GM21390 (cell line): ENCODE results near the gene TAF11L13.
"Not testable (repeated sequence)": the region's sequence is repeated elsewhere in the genome, so short reads cannot be mapped to it uniquely, and the experiment has no call there.

ENCODE experiments used
- ATAC-seq: cut with Tn5 transposase; IDR thresholded peaks from one replicate; pipeline ENCODE4 v1.9.1; 2021; ENCODE audit not compliant: unreplicated experiment

The TAF11L13 gene

GRCh38 chr5:17631788-17632187 is at the start of gene TAF11L13:
TSS of gene TAF11L13 (plus strand) at chr5:17632088.
- not testable (repeated sequence) for ATAC-seq

- ATAC-seq: not testable (repeated sequence)
Observed at GRCh38 chr5:17585658-17586057, 46.2 kb upstream of the TAF11L13 start, which contains the start of gene TAF11L7. TSS of gene TAF11L7 (minus strand) at chr5:17585758.

- ATAC-seq: not testable (repeated sequence)
Observed at GRCh38 chr5:17590860-17591259, 41.0 kb upstream of the TAF11L13 start, which contains the start of gene TAF11L8. TSS of gene TAF11L8 (minus strand) at chr5:17590960.

- ATAC-seq: not testable (repeated sequence)
Observed at GRCh38 chr5:17594255-17594654, 37.6 kb upstream of the TAF11L13 start, which contains the start of gene TAF11L9. TSS of gene TAF11L9 (minus strand) at chr5:17594394.

DNA sequence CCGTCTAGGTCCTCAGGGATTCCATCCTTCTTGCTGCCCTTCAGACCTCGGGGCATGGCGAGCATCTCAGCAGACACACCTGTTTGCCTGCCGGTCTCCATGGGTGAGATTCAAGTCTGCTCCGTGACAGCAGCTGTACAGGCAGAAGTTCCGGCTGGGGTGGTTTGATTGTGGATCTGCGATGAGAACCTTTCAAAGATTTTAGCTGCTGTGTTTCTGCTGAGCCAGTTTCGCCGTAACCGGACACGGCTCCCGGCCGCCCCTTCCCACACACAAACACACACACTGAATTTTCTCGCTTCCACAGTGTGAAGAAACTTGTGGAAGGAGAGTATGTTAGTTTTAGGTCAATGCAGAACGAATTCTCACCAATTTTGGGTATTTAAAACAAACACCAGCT is 34.2 kb upstream of the TAF11L13 start, which contains the start of gene TAF11L10:
TSS of gene TAF11L10 (minus strand) at position 101 of the 400 bp plus-strand sequence.
- ATAC-seq: not testable (repeated sequence)

DNA sequence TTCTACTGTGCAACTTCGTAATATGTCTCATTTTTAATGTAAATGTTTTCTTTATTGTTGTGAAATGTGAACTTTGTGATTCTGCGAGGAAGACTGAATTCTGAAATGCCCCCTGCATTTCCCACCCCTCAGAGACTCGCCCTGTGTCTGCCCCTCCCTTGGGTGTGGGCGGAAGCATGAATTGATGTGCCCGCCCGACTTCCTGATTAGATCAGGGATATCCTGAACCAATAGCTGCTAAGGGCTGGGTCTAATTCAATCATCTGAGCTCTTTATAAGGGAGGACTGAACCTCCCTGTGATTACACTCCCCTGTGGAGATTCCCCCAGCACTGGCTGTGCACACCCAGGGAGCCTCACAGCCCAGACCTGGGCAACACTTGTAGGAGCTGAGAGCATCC is 28.0 kb upstream of the TAF11L13 start, which contains the start of gene TAF11L11:
TSS of gene TAF11L11 (plus strand) at position 304 of the 400 bp plus-strand sequence.
- not testable (repeated sequence) for ATAC-seq

GRCh38 chr5:17604951-17605350 is 26.9 kb upstream of the TAF11L13 start:
- ATAC-seq: no peak

GRCh38 chr5:17607461-17607860 is 24.4 kb upstream of the TAF11L13 start:
- ATAC-seq: not testable (repeated sequence)

GRCh38 chr5:17610092-17610491 is 21.8 kb upstream of the TAF11L13 start, which contains the start of gene TAF11L12:
TSS of gene TAF11L12 (plus strand) at chr5:17610392.
- not testable (repeated sequence) for ATAC-seq

DNA sequence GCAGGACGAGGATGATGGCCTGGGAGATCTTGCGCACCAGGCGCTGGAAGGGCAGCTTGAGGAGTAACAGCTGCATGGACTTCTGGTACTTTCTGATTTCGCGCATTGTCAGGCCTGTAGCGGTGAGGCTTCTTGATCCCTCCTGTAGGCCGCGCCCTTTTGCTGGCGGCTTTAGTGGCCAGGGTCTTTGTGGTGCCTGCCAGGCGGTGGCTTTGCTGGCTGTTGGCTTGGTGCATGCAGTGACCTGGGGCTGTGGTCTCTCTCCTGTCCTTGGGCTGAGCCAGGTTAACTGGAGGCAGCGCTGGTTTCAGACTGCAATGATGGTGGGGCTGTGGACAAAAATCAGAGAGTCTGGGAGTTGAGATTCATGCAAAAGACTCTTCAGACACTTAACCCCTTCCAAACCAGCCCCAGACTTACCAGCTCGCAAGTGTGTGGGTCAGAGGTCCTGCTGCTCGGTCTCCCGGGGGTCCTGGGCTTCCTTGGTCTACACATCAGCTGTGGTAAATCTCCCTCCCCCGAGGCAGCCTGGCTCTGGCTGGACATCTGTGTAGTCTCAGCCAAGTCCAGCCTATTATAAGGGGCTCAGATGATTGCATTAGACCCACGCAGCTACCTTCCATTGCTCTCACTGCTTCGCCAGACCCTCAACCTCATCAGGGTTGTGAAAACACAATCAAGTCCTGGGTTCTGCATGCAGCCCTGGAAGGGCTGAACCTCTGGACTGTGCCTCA is 16.8 kb upstream of the TAF11L13 start:
- ATAC-seq: no peak

- no peak for ATAC-seq
Observed at GRCh38 chr5:17619354-17619753, 12.5 kb upstream of the TAF11L13 start.

- ATAC-seq: no peak
Observed at GRCh38 chr5:17620627-17621026, 11.3 kb upstream of the TAF11L13 start.

GRCh38 chr5:17625686-17626085 is 6.2 kb upstream of the TAF11L13 start:
- no peak for ATAC-seq

DNA sequence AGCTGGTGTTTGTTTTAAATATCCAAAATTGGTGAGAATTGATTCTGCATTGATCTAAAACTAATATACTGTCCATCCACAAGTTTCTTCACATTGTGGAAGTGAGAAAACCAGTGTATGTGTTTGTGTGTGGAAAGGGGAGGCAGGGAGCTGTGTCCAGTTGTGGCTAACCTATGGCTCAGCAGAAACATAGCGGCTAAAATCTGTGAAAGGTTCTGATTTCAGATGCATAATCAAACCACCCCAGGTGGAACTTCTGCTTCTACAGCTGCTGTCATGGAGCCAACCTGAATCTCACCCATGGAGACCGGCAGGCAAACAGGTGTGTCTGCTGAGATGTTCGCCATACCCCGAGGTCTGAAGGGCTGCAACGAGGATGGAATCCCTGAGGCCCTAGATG is 2.3 kb downstream of the TAF11L13 start, which contains the start of gene TAF11L14:
TSS of gene TAF11L14 (plus strand) at position 301 of the 400 bp plus-strand sequence.
- ATAC-seq: no peak

DNA sequence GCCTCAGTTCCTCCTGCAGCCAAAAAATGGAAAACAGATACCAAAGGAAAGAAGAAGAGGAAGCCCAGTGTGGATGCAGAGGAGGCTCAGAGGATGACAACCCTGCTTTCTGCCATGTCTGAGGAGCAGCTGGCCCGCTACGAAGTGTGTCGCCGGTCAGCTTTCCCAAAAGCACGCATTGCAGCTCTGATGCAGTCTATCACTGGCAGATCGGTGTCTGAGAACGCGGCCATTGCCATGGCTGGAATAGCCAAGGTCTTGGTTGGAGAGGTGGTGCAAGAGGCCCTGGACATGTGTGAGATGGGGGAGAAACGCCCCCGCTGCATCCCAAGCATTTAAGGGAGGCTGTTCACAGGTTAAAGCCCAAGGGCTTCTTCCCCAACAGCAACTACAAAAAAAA is 17.3 kb downstream of the TAF11L13 start:
- not testable (repeated sequence) for ATAC-seq

DNA sequence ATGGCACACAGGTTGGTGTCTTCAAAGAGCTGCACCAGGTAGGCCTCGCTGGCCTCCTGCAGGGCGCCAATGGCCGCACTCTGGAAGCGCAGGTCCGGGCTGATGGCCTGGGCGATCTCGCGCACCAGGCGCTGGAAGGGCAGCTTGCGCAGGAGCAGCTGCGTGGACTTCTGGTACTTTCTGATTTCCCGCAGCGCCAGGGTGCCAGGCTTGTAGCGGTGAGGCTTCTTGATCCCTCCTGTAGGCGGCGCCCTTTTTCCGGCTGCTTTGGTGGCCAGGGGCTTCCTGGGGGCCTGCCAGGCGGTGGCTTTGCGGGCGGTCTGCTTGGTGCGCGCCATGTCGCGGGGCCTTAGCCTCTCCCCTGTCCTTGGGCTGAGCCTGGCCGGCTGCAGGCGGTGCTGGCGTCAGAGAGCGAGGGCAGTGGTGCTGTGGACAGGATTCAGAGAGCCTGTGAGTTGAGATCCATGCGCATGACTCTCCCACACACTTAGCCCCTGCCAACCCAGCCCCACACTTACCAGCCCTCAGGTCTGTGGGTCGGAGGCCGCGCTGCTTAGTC is 23.4 kb downstream of the TAF11L13 start:
- ATAC-seq: not testable (repeated sequence)

GRCh38 chr5:17655921-17656320 is 24.0 kb downstream of the TAF11L13 start:
- no peak for ATAC-seq

DNA sequence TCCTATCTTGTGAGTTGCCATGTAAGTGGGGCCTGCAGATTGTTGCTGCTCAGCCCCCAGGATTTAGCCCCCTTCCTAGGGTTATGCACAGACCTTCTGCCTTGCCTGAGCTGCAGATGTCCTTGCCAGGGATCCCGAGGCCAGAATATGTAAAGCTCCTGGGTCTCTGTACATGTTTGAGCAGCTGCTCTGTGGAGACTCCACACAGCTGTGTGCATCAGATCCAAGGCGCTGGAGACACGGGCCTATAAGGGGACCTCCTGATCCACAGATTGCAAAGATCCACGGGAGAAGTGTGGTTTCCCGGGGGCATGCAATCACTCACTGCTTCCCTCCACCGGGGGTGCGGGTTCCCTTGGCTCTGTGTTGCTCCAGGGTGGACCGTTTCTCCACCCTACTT is 31.3 kb downstream of the TAF11L13 start:
- no peak for ATAC-seq

GRCh38 chr5:17665836-17666235 is 33.9 kb downstream of the TAF11L13 start:
- no peak for ATAC-seq

DNA sequence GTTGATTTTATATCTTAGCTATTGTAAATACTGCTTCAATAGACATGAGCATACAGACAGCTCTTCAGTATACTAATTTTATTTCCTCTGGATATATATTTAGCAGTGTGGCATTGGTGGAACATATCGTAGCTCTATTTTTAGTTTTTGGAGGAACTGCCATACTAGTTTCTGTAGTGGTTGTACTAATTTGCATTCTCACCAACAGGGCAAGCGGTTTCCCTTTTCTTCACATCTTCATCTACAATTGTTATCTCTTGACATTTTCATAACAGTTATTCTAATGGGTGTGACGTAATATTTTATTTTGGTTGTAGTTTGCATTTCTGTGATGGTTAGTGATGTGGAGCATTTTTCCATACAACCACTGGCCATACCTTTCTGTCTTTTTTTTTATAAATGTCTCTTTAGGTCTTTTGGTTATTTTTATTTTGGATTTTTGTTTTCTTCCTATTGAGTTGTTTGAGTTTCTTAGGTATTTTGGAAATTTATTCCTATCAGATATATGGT is 34.9 kb downstream of the TAF11L13 start:
- no peak for ATAC-seq

DNA sequence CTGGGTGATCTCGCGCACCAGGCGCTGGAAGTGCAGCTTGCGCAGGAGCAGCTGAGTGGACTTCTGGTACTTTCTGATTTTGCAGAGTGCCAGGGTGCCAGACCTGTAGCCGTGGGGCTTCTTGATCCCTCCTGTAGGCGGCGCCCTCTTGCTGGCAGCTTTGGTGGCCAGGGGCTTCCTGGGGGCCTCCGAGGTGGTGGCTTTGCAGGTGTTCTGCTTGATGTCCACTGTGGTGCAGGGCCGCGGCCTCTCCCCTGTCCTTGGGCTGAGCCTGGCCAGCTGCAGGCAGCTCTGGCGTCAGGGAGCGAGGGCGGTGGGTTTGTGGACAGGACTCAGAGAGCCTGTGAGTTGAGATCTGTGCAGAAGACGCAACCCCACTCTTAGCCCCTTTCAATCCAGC is 38.5 kb downstream of the TAF11L13 start:
- ATAC-seq: no peak
